Measurements from ENCODE around the gene KRT14. TPM values are rescaled to one million over a fixed set of nuclear protein-coding genes. Genes with fewer than 3 reads are reported as not detected.

KRT14 gene
- total RNA-seq (2013): not detected
- polyA plus RNA-seq (not detected), polyA minus RNA-seq (not detected in 2 replicates), total RNA-seq (0 to 0.69 (median 0) reads per million in 11 experiments)

GRCh38 chr17:41586863-41587495, at the start of gene KRT14:
Gene KRT14, minus strand, starts transcription at chr17:41586895. Its CDS starts 61 bp downstream, at chr17:41586834.
- Histone ChIP-seq H3K27ac (ENCODE audit: low read depth in 1 of 2, low read length in 2 of 2) (no peak within 1 kb of the TSS), H3K36me3 (replicated peaks in 1 of 2; ENCODE audit: control insufficient read depth in 1 of 2, insufficient read depth in 2 of 2, low read length in 2 of 2) (no peaks in the 10 kb centered on the region), H3K4me3 (replicated peaks in 1 of 3; ENCODE audit: low read depth in 2 of 3, low read length in 3 of 3) (no peak within 1 kb of the TSS), H3K4me1 (ENCODE audit: control insufficient read depth in 1 of 2, insufficient read depth in 2 of 2, low read length in 2 of 2) (no peaks in the 10 kb centered on the region), H3K9me3 (replicated peaks in 1 of 2; ENCODE audit: control insufficient read depth in 1 of 2, insufficient read depth in 1 of 2, low read length in 2 of 2) (no peaks in the 10 kb centered on the region), H3K79me2 (ENCODE audit: insufficient read depth, low read length) (no peaks in the 10 kb centered on the region), H2AFZ (ENCODE audit: insufficient read depth, low read depth, low read length, poor library complexity, severe bottlenecking) (no peak within 1 kb of the TSS), H3K27me3 (ENCODE audit: control insufficient read depth in 2 of 2, insufficient read depth in 2 of 2, low read length in 2 of 2) (no peaks in the 10 kb centered on the region), H3K9ac (ENCODE audit: insufficient read depth, low read length, poor library complexity, severe bottlenecking) (no peak within 1 kb of the TSS), H4K20me1 (ENCODE audit: insufficient read depth, low read length) (no peaks in the 10 kb centered on the region), H3K4me2 (replicated peaks; ENCODE audit: extremely low read depth, low read length, poor library complexity, severe bottlenecking) (no peak within 1 kb of the TSS)
- H3K9me3 Mint-ChIP-seq: no peaks in the 10 kb centered on the region
- no peaks in the 10 kb centered on the region for H3K36me3 Mint-ChIP-seq
- H3K4me3 Mint-ChIP-seq: no peak within 1 kb of the TSS
- intact Hi-C loops (cut with micrococcal nuclease): no loop called here
- no peaks in the 10 kb centered on the region for H3K4me1 Mint-ChIP-seq
- H3K27me3 Mint-ChIP-seq (ENCODE audit: low read depth in 3 of 3): peaks cover 3 to 15% (median 7%) of the 10 kb centered on the region in 3 donors
- 80% methylated on average over 8 of the region's 15 CpGs for WGBS (ENCODE audit: insufficient coverage)
- no peak for DNase-seq
- no peak within 1 kb of the TSS for H3K27ac Mint-ChIP-seq
- no peak for TF ChIP-seq CTCF (IDR thresholded peaks at IDR 0.05)

- H3K36me3 ChIP-seq (replicated peaks in 1 of 2; ENCODE audit: control insufficient read depth in 1 of 2, insufficient read depth in 2 of 2, low read length in 2 of 2): no peaks in the 10 kb centered on the region
- 85% methylated on average over 26 of the region's 28 CpGs for WGBS (ENCODE audit: insufficient coverage)
- no peaks in the 10 kb centered on the region for H3K27me3 ChIP-seq (ENCODE audit: control insufficient read depth in 2 of 2, insufficient read depth in 2 of 2, low read length in 2 of 2)
- peaks cover 4 to 7% of the 10 kb centered on the region in 2 donors for H3K4me1 ChIP-seq (ENCODE audit: control insufficient read depth in 1 of 2, insufficient read depth in 2 of 2, low read length in 2 of 2)
- no peak overlapping the region for H3K9ac ChIP-seq (ENCODE audit: insufficient read depth, low read length, poor library complexity, severe bottlenecking)
- Mint-ChIP-seq H3K36me3 (no peaks in the 10 kb centered on the region), H3K9me3 (no peaks in the 10 kb centered on the region), H3K27me3 (ENCODE audit: low read depth in 3 of 3) (peaks cover 0 to 4% (median 0%) of the 10 kb centered on the region in 3 donors), H3K4me3 (no peak overlapping the region), H3K4me1 (peaks cover 9% of the 10 kb centered on the region), H3K27ac (peak overlapping the region in 1 of 7 donors; percentile 37)
- no peak overlapping the region for H3K4me3 ChIP-seq (replicated peaks in 1 of 3; ENCODE audit: low read depth in 2 of 3, low read length in 3 of 3)
- no peak overlapping the region for H2AFZ ChIP-seq (ENCODE audit: insufficient read depth, low read depth, low read length, poor library complexity, severe bottlenecking)
- H3K27ac ChIP-seq (ENCODE audit: low read depth in 1 of 2, low read length in 2 of 2): no peak overlapping the region
- no peaks in the 10 kb centered on the region for H3K9me3 ChIP-seq (replicated peaks in 1 of 2; ENCODE audit: control insufficient read depth in 1 of 2, insufficient read depth in 1 of 2, low read length in 2 of 2)
- DNase-seq: no peak
- no peak overlapping the region for H3K4me2 ChIP-seq (replicated peaks; ENCODE audit: extremely low read depth, low read length, poor library complexity, severe bottlenecking)
- intact Hi-C loops (cut with micrococcal nuclease): no loop called here
- H4K20me1 ChIP-seq (ENCODE audit: insufficient read depth, low read length): no peaks in the 10 kb centered on the region
- no peak for TF ChIP-seq CTCF (IDR thresholded peaks at IDR 0.05)
- H3K79me2 ChIP-seq (ENCODE audit: insufficient read depth, low read length): no peaks in the 10 kb centered on the region
These were observed 48.7 kb upstream of the KRT14 start for GRCh38 chr17:41635121-41636097.
